HEK293 (cell line): ENCODE data around the gene DNAJB6.

Source experiments
- CTCF ChIA-PET: fragments of 350-600 bp; formaldehyde crosslinking; extraction: SDS; loops from one replicate; lab custom pipeline; 2021; ENCODE audit warnings: antibody characterized with exemption; lab: Yijun Ruan, JAX
- POLR2A ChIA-PET: fragments of 300-600 bp; formaldehyde crosslinking; extraction: SDS; loops from one replicate; lab custom pipeline; 2020; ENCODE audit warnings: antibody characterized with exemption, inconsistent platforms; lab: Yijun Ruan, JAX
- H3K27ac ChIP-seq: fragments of 200-500 bp; sonication (Bioruptor generic); 2 replicates; pipeline ENCODE4 v1.5.1; 2014; ENCODE audit warnings: low read depth, low read length, control low read depth, inconsistent platforms; ENCODE audit errors: extremely low read depth
- H3K36me3 ChIP-seq, 2 experiments: fragments of 200-500 bp in 1 of 2; sonication (Bioruptor generic) in 1 of 2; 1 replicate in 1 of 2; 2 replicates in 1 of 2; pipeline ENCODE4 v1.5.1; 2014 to 2017; ENCODE audit warnings: inconsistent platforms in 2 of 2, low read length in 2 of 2; ENCODE audit not compliant: control insufficient read depth in 2 of 2, insufficient read depth in 1 of 2
- H3K4me1 ChIP-seq: fragments of 200-500 bp; sonication (Bioruptor generic); 2 replicates; pipeline ENCODE4 v1.5.1; 2014; ENCODE audit warnings: mild to moderate bottlenecking, low read length, inconsistent platforms; ENCODE audit not compliant: control insufficient read depth, insufficient read depth
- H3K4me3 ChIP-seq: 2 replicates; pipeline ENCODE4 v1.5.1; 2011; ENCODE audit warnings: low read depth, mild to moderate bottlenecking, control low read depth, low read length, moderate library complexity
- H3K9me3 ChIP-seq: fragments of 200-500 bp; sonication (Bioruptor generic); 2 replicates; pipeline ENCODE4 v1.5.1; 2014; ENCODE audit warnings: low read depth, low read length, inconsistent platforms; ENCODE audit not compliant: control insufficient read depth, insufficient read depth
- CTCF ChIP-seq: fragments of 450-650 bp; formaldehyde crosslinking; IDR thresholded peaks from 2 replicates; pipeline ENCODE4 v1.5.1; 2016; ENCODE audit warnings: missing biosample characterization, missing genetic modification characterization
- KLF8 ChIP-seq: fragments of 450-650 bp; formaldehyde crosslinking; IDR thresholded peaks from 2 replicates; pipeline ENCODE4 v1.5.1; 2016; ENCODE audit warnings: missing biosample characterization, missing genetic modification characterization
- PRDM6 ChIP-seq: fragments of 450-650 bp; formaldehyde crosslinking; IDR thresholded peaks from 2 replicates; pipeline ENCODE4 v1.5.1; 2017; ENCODE audit warnings: missing biosample characterization, missing genetic modification characterization
- ZNF112 ChIP-seq: fragments of 450-650 bp; formaldehyde crosslinking; IDR thresholded peaks from 2 replicates; pipeline ENCODE4 v1.5.0; 2017; ENCODE audit warnings: missing biosample characterization, missing genetic modification characterization
- ZNF2 ChIP-seq: fragments of 450-650 bp; formaldehyde crosslinking; IDR thresholded peaks from 2 replicates; pipeline ENCODE4 v1.5.1; 2016; ENCODE audit warnings: missing biosample characterization, missing genetic modification characterization
- ZNF239 ChIP-seq: fragments of 450-650 bp; formaldehyde crosslinking; IDR thresholded peaks from 2 replicates; pipeline ENCODE4 v1.5.1; 2016; ENCODE audit warnings: missing biosample characterization, missing genetic modification characterization
- ZNF280D ChIP-seq: fragments of 450-650 bp; formaldehyde crosslinking; IDR thresholded peaks from 2 replicates; pipeline ENCODE4 v1.5.1; 2016; ENCODE audit warnings: missing biosample characterization, missing genetic modification characterization
- ZNF311 ChIP-seq: fragments of 450-650 bp; formaldehyde crosslinking; IDR thresholded peaks from 2 replicates; pipeline ENCODE4 v1.5.1; 2017; ENCODE audit warnings: missing biosample characterization, missing genetic modification characterization, borderline replicate concordance
- ZNF398 ChIP-seq: fragments of 450-650 bp; formaldehyde crosslinking; IDR thresholded peaks from 2 replicates; pipeline ENCODE4 v1.5.1; 2017; ENCODE audit warnings: missing biosample characterization, missing genetic modification characterization
- ZNF473 ChIP-seq: fragments of 450-650 bp; formaldehyde crosslinking; IDR thresholded peaks from 2 replicates; pipeline ENCODE4 v1.5.1; 2017; ENCODE audit warnings: missing biosample characterization, missing genetic modification characterization
- ZNF544 ChIP-seq: fragments of 450-650 bp; formaldehyde crosslinking; IDR thresholded peaks from 2 replicates; pipeline ENCODE4 v1.5.0; 2017; ENCODE audit warnings: missing biosample characterization, missing genetic modification characterization
- ZNF571 ChIP-seq: fragments of 450-650 bp; formaldehyde crosslinking; IDR thresholded peaks from 2 replicates; pipeline ENCODE4 v1.5.0; 2017; ENCODE audit warnings: missing biosample characterization, missing genetic modification characterization
- ZNF701 ChIP-seq: fragments of 450-650 bp; formaldehyde crosslinking; IDR thresholded peaks from 2 replicates; pipeline ENCODE4 v1.5.1; 2016; ENCODE audit warnings: missing biosample characterization, missing genetic modification characterization
- ZNF707 ChIP-seq: fragments of 450-650 bp; formaldehyde crosslinking; IDR thresholded peaks from 2 replicates; pipeline ENCODE4 v1.5.1; 2016; ENCODE audit warnings: missing biosample characterization, missing genetic modification characterization
- ZSCAN23 ChIP-seq: fragments of 450-650 bp; formaldehyde crosslinking; IDR thresholded peaks from 2 replicates; pipeline ENCODE4 v1.5.1; 2016; ENCODE audit warnings: missing biosample characterization, missing genetic modification characterization
- TF ChIP-seq, protein P1 (sequence below): fragments of 450-650 bp; formaldehyde crosslinking; IDR thresholded peaks from 2 replicates; pipeline ENCODE4 v1.5.1; 2016; ENCODE audit warnings: missing biosample characterization, missing genetic modification characterization
- TF ChIP-seq, protein P2 (sequence below): fragments of 450-650 bp; formaldehyde crosslinking; IDR thresholded peaks from 2 replicates; pipeline ENCODE4 v1.5.1; 2016; ENCODE audit warnings: missing biosample characterization, missing genetic modification characterization
- TF ChIP-seq, protein P3 (sequence below): fragments of 450-650 bp; formaldehyde crosslinking; IDR thresholded peaks from 2 replicates; pipeline ENCODE4 v1.5.1; 2016; ENCODE audit warnings: missing biosample characterization, missing genetic modification characterization

Gene DNAJB6

GRCh38 chr7:157431951-157432540 is 95.2 kb downstream of the DNAJB6 start:
- ChIA-PET POLR2A (no interaction called here), CTCF (interaction anchor here (0.6 to 1.2 kb wide), 12 partner anchors 28 to 924 kb away, joined by 3 to 8 read pairs (median 4); no protein-coding TSS in a partner anchor)
- H3K36me3 ChIP-seq, result no peaks in the 10 kb centered on the region
- TF ChIP-seq, protein P1, sequence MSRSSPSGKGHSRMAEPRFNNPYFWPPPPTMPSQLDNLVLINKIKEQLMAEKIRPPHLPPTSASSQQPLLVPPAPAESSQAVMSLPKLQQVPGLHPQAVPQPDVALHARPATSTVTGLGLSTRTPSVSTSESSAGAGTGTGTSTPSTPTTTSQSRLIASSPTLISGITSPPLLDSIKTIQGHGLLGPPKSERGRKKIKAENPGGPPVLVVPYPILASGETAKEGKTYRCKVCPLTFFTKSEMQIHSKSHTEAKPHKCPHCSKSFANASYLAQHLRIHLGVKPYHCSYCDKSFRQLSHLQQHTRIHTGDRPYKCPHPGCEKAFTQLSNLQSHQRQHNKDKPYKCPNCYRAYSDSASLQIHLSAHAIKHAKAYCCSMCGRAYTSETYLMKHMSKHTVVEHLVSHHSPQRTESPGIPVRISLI, result no peak
- TF ChIP-seq ZNF280D (tag by site-specific recombination) (no peak), ZNF311 (tag by site-specific recombination) (no peak), ZNF544 (tag by site-specific recombination) (no peak), CTCF (tag by site-specific recombination) (no peak), ZNF2 (tag by site-specific recombination) (no peak), ZNF112 (tag by site-specific recombination) (no peak), ZNF398 (no peak), PRDM6 (tag by site-specific recombination) (no peak), ZNF707 (tag by site-specific recombination) (no peak), ZNF239 (tag by site-specific recombination) (no peak), ZNF571 (tag by site-specific recombination) (no peak), ZNF701 (tag by site-specific recombination) (no peak), KLF8 (no peak), ZSCAN23 (tag by site-specific recombination) (no peak), ZNF473 (no peak)
- TF ChIP-seq, protein P2, sequence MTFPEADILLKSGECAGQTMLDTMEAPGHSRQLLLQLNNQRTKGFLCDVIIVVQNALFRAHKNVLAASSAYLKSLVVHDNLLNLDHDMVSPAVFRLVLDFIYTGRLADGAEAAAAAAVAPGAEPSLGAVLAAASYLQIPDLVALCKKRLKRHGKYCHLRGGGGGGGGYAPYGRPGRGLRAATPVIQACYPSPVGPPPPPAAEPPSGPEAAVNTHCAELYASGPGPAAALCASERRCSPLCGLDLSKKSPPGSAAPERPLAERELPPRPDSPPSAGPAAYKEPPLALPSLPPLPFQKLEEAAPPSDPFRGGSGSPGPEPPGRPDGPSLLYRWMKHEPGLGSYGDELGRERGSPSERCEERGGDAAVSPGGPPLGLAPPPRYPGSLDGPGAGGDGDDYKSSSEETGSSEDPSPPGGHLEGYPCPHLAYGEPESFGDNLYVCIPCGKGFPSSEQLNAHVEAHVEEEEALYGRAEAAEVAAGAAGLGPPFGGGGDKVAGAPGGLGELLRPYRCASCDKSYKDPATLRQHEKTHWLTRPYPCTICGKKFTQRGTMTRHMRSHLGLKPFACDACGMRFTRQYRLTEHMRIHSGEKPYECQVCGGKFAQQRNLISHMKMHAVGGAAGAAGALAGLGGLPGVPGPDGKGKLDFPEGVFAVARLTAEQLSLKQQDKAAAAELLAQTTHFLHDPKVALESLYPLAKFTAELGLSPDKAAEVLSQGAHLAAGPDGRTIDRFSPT (tag by site-specific recombination), result no peak
- TF ChIP-seq, protein P3, sequence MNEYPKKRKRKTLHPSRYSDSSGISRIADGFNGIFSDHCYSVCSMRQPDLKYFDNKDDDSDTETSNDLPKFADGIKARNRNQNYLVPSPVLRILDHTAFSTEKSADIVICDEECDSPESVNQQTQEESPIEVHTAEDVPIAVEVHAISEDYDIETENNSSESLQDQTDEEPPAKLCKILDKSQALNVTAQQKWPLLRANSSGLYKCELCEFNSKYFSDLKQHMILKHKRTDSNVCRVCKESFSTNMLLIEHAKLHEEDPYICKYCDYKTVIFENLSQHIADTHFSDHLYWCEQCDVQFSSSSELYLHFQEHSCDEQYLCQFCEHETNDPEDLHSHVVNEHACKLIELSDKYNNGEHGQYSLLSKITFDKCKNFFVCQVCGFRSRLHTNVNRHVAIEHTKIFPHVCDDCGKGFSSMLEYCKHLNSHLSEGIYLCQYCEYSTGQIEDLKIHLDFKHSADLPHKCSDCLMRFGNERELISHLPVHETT (tag by site-specific recombination), result no peak
- TF ChIP-seq, all 188 proteins: peak for 0
- Histone ChIP-seq H3K27ac (no peak overlapping the region), H3K9me3 (no peaks in the 10 kb centered on the region), H3K4me3 (no peak overlapping the region), H3K4me1 (no peaks in the 10 kb centered on the region)
